Renal cortex interstitium (tissue), 11 donors: ENCODE data around the gene PPARA. TPM values are rescaled to one million over a fixed set of nuclear protein-coding genes. Genes with fewer than 3 reads are reported as not detected.
"Not testable (repeated sequence)": the region's sequence is repeated elsewhere in the genome, so short reads cannot be mapped to it uniquely, and the experiment has no call there.

Experiments used
- DNase-seq, 11 donors: peaks; one replicate each; pipeline ENCODE4 v3.0.0-alpha.2; 2013; ENCODE audit warnings: low read depth in 9 of 11, low spot score in 4 of 11; ENCODE audit errors: extremely low read depth in 1 of 11
- polyA plus RNA-seq, 3 donors: library from polyadenylated mRNA; unstranded; fragments of 120-200 nt; gene quantifications; one replicate each; pipeline ENCODE4 v1.2.1, GENCODE V29; 2013; ENCODE audit not compliant: insufficient read length in 3 of 3

Gene PPARA
- polyA plus RNA-seq, 3 donors: 25.1 to 34.1 (median 26.3) TPM

DNA sequence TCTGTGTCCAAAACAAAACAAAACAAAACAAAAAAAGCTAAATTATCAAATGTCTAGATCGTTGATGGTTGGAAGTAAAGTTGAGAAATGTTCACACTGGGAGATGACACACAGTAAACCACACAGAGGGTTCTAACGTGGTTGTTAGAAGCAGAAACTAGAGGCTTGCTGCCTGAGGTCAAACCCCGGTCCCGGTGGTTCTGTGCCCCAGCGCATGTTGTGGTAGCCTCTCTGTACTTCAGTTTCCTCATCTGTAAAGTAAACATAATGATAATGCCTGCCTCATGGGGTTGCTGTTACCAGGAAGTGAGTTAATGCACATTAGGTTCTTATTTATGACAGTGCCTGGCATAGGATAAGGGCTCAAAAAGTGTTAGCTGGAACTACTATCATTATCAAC lies 33.4 kb downstream of the PPARA start:
- no peak for DNase-seq

- no peak for DNase-seq
Observed at GRCh38 chr22:46185283-46185682, 35.0 kb downstream of the PPARA start.

DNA sequence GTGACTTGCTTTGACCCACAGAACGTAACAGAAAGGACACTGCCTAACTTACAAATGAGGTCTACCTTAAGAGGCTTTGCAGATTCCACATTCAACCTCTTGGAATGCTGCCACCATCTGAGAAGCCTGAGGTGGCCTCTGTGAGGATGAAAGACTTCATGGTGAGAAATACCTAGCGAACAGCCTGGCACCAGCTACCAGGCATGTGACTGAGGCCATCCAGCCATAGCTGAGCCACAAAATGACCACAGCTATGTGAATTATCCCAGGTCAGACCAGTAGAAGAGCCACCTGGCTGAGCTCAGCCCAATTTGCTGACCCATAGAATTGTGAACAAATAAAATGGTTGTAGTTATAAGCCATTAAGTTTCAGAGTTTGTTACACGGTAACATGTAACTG lies 37.5 kb downstream of the PPARA start:
- DNase-seq: no peak

DNA sequence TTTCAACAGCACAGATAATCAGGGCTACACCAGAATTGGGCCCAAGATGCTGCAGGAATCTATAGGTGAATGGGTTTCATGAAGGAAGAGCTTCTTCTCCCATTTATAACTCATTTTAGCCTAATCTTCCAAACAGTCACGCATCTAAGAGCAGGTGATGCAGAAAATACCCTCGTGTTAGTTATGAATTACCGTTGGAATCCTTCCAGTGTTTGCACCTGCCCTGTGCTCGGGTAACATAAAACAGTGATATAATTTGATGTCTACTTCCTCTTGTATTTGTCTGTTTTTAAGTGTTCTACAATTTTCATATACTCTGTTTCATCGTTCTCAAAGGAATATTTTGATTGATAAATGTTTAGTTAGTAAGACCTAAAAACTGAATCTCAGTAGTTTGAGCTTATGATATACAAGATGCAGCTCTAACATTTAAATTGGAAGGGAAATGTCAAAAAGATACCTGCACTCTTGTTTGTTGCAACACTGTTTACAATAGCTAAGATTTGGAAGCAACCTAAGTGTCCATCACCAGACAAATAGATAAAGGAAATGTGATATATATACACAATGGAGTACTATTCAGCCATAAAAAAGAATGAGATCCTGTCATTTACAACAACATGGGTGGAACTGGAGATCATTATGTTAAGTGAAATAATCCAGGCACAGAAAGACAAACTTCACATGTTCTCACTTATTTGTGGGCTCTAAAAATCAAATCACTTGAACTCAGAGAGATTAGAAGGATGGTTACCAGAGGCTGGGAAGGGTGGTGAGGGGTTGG lies 42.1 kb downstream of the PPARA start:
- DNase-seq: no peak

DNA sequence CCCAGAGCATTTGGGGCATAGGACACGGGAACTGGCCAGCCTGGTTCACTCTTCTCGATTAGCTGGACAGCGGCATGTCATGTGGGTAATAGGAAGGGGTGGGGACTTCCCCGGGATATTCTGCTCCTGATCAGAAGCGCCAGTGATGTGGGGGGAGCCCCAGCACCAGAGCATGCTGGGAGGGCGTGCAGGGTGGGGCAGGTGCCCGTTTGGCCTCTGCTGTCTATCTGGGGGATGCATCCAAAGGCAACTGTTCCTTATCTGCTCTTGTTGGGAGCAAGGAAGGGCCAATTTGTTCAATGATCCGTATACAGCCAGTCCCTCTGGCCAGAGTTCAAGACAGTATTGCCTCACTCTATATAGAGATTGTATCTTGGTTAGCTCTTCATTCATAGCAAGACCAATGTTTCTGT lies 43.6 kb downstream of the PPARA start:
- DNase-seq: no peak

DNA sequence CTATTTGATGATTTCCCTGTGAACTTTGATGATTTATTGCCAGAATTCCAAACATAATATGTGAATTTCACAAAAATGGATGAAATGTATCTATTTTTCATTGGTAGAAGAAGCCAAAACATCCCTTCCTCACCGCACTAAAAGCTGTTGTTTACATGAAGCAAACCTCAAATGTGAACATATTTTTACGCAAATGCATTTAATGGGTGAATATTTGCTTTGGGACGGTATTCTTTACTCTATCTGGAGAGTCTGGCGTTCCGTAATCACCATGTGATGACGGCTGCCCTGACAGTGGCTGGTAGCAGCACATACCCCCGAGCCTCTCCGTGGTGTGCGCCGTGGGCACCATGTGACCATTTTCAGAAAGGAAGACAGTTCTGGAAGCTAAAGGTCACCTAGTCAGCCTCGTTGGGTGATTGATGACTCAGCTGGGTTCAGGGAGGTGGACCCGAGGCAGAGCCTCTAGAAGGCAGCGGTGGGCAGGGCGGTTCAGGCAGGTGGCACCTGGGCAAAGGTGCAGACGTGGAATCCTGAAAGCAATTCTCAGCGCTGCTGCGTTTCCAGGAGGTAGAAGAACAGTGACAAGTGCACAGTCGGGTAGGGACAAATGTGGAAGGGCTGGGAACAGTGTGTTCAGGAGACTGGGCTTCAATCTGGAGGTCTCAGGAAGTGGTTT lies 45.3 kb downstream of the PPARA start:
- no peak for DNase-seq

DNA sequence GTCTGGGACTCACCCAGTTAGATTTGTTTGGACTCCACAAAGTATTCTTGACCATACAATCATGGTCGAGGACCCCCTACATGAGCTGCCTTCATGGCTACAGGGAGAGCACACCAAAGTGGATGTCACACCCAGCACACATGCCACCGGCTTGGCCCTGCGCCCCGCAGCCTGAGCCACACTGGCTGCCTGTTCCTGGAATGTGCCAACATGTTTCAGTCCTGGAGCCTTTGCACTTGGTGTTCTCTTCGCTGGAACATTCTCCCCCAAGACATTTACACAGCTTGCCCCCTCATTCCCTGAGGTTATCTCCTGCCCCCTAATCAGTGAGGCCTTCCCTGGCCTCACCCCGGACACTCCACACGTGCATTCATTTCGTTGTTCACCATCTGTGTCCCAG lies 46.0 kb downstream of the PPARA start:
- no peak for DNase-seq

GRCh38 chr22:46198274-46198673 lies 47.9 kb downstream of the PPARA start:
- DNase-seq: no peak

DNA sequence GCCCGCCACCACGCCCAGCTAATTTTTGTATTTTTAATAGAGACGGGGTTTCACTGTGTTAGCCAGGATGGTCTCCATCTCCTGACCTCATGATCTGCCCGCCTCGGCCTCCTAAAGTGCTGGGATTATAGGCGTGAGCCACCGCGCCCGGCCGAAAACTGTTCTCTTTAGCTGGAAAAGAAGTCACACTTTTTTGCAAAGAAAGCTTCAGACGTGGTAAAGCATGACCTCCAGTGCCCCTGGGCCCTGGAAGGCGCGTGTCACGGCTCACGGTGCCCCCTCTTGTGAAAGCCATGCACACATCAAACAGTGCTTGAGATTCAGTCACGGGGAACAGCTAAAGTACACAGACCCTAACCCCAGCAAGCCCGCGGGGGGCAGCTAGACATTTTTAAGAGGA lies 48.5 kb downstream of the PPARA start:
- DNase-seq: not testable (repeated sequence)

- DNase-seq: no peak
Observed at GRCh38 chr22:46201059-46201757, 50.9 kb downstream of the PPARA start.

DNA sequence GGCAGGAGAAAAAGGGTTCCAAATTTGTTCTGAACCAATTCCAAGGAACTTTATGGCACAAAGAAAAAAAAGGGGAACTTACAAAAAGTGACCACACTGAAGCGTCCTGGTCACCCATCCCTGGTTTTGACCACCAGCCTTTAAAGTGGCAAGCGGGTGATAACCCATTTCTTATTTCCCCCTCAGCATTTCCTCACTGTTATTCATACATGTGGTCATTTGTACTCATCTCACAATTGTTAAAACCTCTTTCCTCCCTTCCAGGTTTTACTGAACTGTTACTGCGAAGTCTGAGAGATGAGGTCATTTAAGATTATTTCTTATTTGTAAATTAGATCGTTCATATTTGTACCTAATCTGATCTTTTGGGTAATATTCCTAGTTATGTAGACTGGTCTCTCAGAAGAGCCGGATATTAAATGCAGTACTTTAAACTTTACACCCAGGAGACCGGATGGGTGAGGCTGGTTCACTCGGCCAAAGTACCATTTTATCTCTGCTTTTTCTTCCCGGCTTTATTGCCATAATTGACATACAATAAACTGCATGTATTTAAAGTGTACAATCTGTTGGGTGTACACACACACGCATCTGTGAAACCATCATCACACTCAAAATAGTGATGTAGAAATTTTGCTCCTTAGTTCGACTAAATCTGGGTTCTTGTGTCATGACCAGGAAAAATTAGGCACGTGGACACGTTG lies 52.7 kb downstream of the PPARA start:
- no peak for DNase-seq

GRCh38 chr22:46203601-46203980 lies 53.3 kb downstream of the PPARA start:
- no peak for DNase-seq

GRCh38 chr22:46209262-46209661 lies 58.9 kb downstream of the PPARA start:
- no peak for DNase-seq

- no peak for DNase-seq
Observed at GRCh38 chr22:46212195-46212594, 61.9 kb downstream of the PPARA start.

DNA sequence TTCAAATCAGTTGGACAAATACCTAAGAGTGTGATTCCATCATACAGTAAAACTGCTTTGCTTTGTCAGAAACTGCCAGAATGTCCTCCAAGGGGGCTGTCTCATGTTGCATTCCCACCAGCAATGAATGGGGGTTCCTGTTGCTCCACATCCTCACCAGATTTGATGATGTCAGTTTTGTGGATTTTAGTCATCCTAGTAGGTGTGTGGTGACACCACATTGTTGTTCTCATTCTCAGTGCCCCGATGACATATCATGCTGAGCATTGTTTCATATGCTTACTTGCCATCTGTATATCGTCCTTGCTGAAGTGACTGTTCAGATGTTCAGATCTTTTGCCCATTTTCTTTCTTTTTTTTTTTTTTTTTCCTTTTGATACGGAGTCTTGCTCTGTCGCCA lies 62.7 kb downstream of the PPARA start:
- DNase-seq: no peak

DNA sequence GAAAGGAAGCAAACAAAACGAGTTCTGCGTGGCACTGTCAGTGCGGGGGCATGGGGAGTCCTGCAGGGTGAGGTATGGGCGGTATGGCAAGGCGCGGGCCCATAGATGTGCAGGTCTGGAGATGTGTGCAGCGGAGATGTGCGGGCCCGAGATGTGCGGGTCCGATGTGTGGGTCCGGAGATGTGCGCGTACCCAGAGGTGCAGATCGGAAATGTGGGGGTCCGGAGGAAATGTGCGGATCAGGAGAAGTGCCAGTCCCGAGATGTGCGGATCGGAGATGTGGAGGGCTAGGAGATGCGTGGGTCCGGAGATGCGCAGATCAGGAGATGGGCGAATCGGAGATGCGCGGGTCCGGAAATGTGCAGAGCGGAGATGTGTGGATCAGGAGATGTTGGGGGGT lies 63.8 kb downstream of the PPARA start:
- DNase-seq: no peak

DNA sequence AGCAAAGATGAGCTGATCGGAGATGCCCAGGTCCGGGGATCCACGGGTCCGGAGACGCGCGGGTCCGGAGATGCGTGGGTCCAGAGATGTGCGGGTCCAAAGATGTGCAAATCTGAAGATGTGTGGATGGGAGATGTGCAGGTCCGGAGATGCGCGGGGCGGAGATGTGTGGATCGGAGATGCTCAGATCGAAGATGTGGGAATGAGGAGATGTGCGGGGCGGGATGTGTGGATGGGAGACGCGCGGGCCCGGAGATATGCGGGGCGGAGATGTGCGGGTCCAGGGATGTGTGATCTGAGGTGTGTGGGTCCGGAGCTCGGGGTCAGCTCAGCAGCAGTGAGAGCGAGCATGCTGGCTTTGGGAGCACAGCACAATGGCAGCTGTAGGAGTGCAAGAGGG lies 64.3 kb downstream of the PPARA start:
- DNase-seq: no peak

DNA sequence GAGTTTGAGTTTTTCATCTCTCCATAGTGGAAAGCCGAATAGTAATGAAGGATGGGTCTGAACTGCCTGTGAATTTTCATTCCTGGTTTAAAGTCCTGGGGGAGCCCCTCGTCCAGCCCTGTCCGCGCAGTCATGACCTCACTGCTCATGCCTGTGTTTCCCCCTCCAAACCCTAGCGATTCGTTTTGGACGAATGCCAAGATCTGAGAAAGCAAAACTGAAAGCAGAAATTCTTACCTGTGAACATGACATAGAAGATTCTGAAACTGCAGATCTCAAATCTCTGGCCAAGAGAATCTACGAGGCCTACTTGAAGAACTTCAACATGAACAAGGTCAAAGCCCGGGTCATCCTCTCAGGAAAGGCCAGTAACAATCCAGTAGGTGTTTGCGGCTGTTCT lies 69.3 kb downstream of the PPARA start:
- DNase-seq: no peak

DNA sequence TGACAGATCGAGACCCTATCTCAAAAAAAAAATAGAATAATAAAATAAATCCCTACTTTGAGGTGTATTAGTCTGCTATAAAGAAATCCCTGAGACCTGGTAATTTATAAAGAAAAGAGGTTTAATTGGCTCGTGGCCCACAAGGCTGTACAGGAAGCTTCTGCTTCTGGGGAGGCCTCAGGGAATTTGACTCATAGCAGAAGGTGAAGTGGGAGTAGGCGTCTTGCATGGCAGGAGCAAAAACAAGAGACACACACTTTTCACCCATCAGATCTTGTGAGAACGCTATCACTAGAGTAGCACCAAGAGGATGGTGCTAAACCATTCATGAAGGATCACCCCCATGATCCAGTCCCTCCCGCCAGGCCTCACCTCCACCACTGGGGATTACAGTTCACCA lies 70.6 kb downstream of the PPARA start:
- DNase-seq: no peak
